CD4-positive, alpha-beta T cell treated with Interleukin-17A for 4 hours (primary cell): Measurements from ENCODE around the gene UGT1A6.
"Not testable (repeated sequence)": the region's sequence is repeated elsewhere in the genome, so short reads cannot be mapped to it uniquely, and the experiment has no call there.

ENCODE experiments used
- DNase-seq: peaks from one replicate; pipeline ENCODE4 v3.0.0-alpha.2; 2020; ENCODE audit warnings: mixed read lengths

The UGT1A6 gene

DNA sequence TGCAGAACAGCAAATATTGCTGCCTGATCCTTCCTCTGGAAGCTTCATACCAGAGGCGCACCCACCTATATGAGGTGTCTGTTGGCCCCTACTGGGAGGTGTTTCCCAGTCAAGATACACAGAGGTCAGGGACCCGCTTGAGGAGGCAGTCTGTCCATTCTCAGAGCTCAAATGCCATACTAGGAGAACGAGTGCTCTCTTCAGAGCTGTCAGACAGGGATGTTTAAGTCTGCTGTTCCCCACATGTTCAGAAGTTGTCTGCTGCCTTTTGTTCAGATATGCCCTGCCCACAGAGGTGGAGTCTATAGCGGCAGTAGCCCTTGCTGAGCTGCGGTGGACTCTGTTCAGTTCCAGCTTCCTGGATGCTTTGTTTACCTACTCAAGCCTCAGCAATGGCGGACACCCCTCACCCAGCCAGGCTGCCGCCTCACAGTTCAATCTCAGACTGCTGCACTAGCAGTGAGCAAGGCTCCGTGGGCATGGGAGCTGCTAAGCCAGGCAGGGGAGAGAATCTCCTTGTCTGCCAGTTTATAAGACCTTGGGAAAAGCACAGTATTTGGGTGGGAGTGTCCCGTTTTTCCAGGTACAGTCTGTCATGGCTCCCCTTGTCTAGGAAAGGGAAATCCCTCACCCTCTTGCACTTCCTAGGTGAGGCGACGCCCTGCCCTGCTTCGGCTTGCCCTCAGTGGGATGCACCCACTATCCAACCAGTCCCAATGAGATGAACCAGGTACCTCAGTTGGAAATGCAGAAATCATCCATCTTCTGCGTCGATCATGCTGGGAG lies 44.4 kb downstream of the UGT1A6 start:
- DNase-seq = not testable (repeated sequence)

GRCh38 chr2:233740870-233741269 lies 48.2 kb downstream of the UGT1A6 start:
- no peak for DNase-seq

- no peak for DNase-seq
Observed at GRCh38 chr2:233743464-233744259, 51.0 kb downstream of the UGT1A6 start.

DNA sequence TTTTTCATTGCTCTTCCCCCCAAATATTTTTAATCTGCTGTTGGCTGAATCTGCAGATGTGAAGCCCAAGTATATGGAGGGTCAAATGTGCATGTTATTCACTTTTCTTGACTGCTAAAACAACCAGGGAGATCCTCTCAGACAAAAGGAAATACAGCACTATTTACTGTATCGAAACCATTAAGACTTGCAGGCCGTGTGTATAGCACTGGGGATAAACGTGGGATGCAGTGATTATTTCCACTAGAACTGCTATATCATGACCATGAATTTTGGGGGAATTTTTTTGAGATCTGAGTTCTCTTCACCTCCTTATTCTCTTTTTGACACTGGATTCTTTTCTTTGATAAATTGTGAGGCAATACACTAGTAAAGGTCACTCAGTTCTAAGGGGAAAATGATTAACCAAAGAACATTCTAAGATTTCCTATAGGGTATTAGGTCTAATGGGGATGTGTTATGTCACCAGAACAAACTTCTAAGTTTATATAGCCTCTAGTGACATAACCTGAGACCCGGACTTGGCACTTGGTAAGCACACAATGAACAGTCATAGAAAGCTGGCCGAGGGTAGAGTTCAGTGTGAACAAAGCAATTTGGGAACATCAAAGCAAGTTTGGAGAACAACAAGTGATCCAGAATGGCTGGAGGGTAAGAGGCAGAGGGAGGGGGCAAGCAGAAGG lies 52.5 kb downstream of the UGT1A6 start:
- DNase-seq = no peak

GRCh38 chr2:233745838-233746237 lies 53.1 kb downstream of the UGT1A6 start:
- DNase-seq = not testable (repeated sequence)

GRCh38 chr2:233746475-233747282 lies 54.0 kb downstream of the UGT1A6 start:
- DNase-seq = no peak

- DNase-seq = no peak
Observed at GRCh38 chr2:233747283-233747544, 54.5 kb downstream of the UGT1A6 start.

- not testable (repeated sequence) for DNase-seq
Observed at GRCh38 chr2:233750689-233751088, 58.0 kb downstream of the UGT1A6 start.

GRCh38 chr2:233751212-233752009 lies 58.7 kb downstream of the UGT1A6 start:
- DNase-seq = not testable (repeated sequence)

DNA sequence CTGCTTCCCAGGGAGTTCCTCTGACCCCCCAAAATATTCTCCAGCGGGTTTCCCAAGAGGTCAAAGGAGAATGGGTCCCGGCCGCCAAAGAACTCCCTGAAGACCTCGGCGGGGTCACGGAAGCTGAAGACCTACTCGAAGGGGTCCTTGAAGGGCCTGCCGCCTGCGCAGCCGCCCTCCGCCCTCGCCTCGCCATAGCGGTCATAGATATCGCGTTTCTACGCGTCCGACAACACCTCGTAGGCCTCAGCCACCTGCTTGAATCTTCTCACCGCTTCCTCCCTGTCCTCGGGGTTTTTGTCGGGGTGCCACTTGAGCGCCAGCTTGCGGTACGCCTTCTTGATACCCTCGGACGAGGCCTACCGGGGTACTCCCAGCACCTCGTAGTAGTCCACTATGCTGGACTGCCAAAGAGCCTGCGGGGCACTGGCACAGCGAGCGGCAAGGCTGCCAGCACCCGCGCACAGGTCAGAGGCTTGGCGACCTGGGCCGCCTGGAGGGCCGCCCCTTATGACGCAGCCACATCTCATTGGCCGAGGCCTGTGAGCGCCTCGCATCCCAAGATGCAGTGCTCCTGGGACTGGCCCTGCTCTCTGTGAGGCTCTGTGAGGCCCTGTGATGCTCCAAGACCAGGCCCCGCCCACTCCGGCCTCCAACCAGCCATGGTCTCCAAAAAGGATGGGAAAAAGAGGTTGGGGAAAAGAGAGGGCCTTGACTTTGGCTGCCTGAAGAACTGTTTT lies 62.4 kb downstream of the UGT1A6 start:
- DNase-seq = no peak

GRCh38 chr2:233756429-233757081 lies 63.9 kb downstream of the UGT1A6 start:
- no peak for DNase-seq

- no peak for DNase-seq
Observed at GRCh38 chr2:233758141-233758540, 65.5 kb downstream of the UGT1A6 start.

DNA sequence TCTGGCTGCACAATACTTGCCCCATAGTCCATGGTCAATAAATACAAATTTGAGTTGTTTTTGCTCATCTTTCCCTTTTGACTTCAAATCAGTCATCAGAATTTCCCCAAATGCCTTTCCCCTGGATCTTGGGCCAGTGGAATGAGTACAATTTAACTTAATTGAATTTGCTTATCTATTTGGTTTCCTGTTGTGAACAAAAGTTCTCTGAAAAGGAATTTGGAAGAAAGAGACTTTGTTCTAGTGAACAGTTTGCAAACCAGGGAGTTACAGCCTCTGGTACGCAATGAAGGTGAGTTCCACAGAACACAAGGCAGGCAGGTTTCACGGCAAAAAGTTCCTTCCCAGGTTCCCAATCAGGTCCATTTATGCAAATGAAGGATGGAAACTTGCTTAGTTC lies 66.2 kb downstream of the UGT1A6 start:
- DNase-seq = no peak

- DNase-seq = no peak
Observed at GRCh38 chr2:233760043-233760442, 67.4 kb downstream of the UGT1A6 start, which contains the start of gene UGT1A1. Gene UGT1A1, plus strand, starts transcription at chr2:233760270. Its CDS starts 18 bp downstream, at chr2:233760288.

GRCh38 chr2:233761040-233761769 lies 68.5 kb downstream of the UGT1A6 start:
- no peak for DNase-seq

- DNase-seq = no peak
Observed at GRCh38 chr2:233764264-233764663, 71.6 kb downstream of the UGT1A6 start.

GRCh38 chr2:233764761-233765160 lies 72.1 kb downstream of the UGT1A6 start:
- no peak for DNase-seq

DNA sequence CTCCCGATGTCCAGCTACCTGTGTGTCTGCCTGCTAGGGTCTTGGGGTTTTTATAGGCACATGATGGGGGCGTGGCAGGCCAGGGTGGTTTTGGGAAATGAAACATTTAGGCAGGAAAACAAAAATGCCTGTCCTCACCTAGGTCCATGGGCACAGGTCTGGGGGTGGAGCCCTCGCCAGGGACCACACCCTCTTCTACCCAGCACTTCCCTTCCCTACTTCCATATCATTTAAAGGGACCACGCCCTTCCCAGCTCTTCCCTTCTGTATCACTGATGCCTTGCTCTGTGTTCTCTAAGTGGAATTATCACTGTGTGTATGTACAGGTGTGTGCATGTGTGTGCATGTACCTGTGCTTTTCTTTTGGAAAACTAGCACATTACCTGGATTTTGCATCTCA lies 73.7 kb downstream of the UGT1A6 start:
- no peak for DNase-seq

GRCh38 chr2:233768076-233768475 lies 75.4 kb downstream of the UGT1A6 start:
- DNase-seq = no peak

DNA sequence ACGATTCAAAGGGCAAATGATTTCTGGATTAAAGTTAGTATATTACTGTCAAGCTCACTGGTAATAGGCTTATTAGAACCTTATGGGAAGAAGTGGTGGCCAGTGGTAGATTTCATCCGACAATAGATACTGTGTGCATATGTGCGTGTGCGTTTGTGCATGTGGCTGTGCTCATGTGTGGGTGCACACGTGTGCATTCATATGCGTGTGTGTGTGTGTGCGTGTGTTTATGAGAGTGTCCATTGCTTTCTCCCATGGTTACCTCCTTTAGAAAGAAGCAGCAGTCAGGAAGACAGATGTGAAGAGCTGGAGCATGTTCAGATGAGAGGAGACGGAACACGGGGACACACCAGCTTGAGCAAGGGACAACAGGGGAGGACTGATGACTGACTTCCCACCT lies 76.6 kb downstream of the UGT1A6 start:
- no peak for DNase-seq
